ENCODE results near the gene EMCN.
"Not testable (repeated sequence)": the region's sequence is repeated elsewhere in the genome, so short reads cannot be mapped to it uniquely, and the experiment has no call there.

EMCN gene

DNA sequence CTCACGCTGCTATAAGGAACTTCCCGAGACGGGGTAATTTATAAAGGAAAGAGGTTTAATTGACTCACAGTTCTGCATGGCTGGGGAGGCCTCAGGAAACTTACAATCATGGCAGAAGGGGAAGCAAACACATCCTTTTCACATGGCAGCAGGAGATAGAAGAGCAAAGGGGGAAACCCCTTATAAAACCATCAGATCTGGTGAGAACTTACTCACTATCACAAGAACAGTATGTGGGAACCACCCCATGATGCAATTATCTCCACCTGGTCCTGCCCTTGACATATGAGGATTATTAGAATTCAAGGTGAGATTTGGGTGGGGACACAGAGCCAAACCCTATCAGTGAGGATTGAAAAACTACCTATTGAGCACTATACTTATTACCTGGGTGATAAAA is 165.5 kb downstream of the EMCN start:
- not testable (repeated sequence) for H3K23ac ChIP-seq (ENCODE audit: low read length); H3K9ac ChIP-seq (ENCODE audit: low read length); H2AFZ ChIP-seq (ENCODE audit: insufficient read depth, low read length, poor library complexity); DNase-seq; H2BK120ac ChIP-seq (ENCODE audit: insufficient read depth, low read length, poor library complexity); H3K4me3 ChIP-seq (ENCODE audit: low read depth, low read length); H3K9me3 ChIP-seq (ENCODE audit: insufficient read depth, low read depth, low read length); H2BK12ac ChIP-seq (ENCODE audit: low read length); H4K12ac ChIP-seq (ENCODE audit: low read depth, low read length); H3K36me3 ChIP-seq (ENCODE audit: control insufficient read depth in 1 of 2, insufficient read depth in 2 of 2, low read length in 2 of 2); H3K14ac ChIP-seq (ENCODE audit: low read length); H3K27me3 ChIP-seq (ENCODE audit: insufficient read depth, low read length); H3K4me2 ChIP-seq (ENCODE audit: low read length); H4K91ac ChIP-seq (ENCODE audit: low read depth, low read length); H3K79me2 ChIP-seq (ENCODE audit: control insufficient read depth, insufficient read depth, low read length, poor library complexity); H3K18ac ChIP-seq (ENCODE audit: low read length); H3K4me1 ChIP-seq (ENCODE audit: control insufficient read depth in 1 of 2, insufficient read depth in 2 of 2, low read length in 2 of 2); H2AK5ac ChIP-seq (ENCODE audit: low read length); H2BK5ac ChIP-seq (ENCODE audit: low read depth, low read length, poor library complexity); H3K4ac ChIP-seq (ENCODE audit: low read depth, low read length); H3K79me1 ChIP-seq (ENCODE audit: low read length); H3K27ac ChIP-seq (ENCODE audit: low read depth, low read length); H4K8ac ChIP-seq (ENCODE audit: low read depth, low read length)
- WGBS (ENCODE audit: extremely low coverage, insufficient coverage, insufficient read length) = no CpG with 5 or more reads among the region's 3 CpGs

DNA sequence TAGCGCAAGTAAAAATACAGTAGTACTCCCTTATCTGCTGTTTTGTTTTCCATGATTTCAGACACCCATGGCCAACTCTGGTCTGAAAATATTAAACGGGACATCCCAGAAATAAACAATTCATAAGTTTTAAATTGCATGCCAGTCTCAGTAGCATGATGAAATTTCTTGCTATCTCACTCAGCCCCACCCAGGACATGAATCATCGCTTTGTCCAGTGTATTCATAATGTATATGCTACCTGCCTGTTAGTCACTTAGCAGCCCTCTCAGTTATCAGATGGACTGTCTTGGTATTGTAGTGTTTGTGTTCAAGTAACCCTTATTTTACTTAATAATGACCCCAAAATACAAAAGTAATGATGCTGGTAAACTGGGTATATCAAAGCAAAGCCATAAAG is 169.3 kb downstream of the EMCN start:
- H3K23ac ChIP-seq (ENCODE audit: low read length) = no peak overlapping the region
- no peak overlapping the region for H3K27ac ChIP-seq (ENCODE audit: low read depth, low read length)
- WGBS (ENCODE audit: extremely low coverage, insufficient coverage, insufficient read length) = no CpG with 5 or more reads among the region's 3 CpGs
- H2BK120ac ChIP-seq (ENCODE audit: insufficient read depth, low read length, poor library complexity) = no peak overlapping the region
- H2AFZ ChIP-seq (ENCODE audit: insufficient read depth, low read length, poor library complexity) = no peak overlapping the region
- H2BK12ac ChIP-seq (ENCODE audit: low read length) = no peak overlapping the region
- H3K9ac ChIP-seq (ENCODE audit: low read length) = no peak overlapping the region
- no peaks in the 10 kb centered on the region for H3K9me3 ChIP-seq (ENCODE audit: insufficient read depth, low read depth, low read length)
- no peak overlapping the region for H3K18ac ChIP-seq (ENCODE audit: low read length)
- peak; percentile 71 to 81 for DNase-seq
- H3K4ac ChIP-seq (ENCODE audit: low read depth, low read length) = no peak overlapping the region
- no peaks in the 10 kb centered on the region for H3K79me2 ChIP-seq (ENCODE audit: control insufficient read depth, insufficient read depth, low read length, poor library complexity)
- H3K36me3 ChIP-seq (ENCODE audit: control insufficient read depth in 1 of 2, insufficient read depth in 2 of 2, low read length in 2 of 2) = no peaks in the 10 kb centered on the region
- no peak overlapping the region for H3K14ac ChIP-seq (ENCODE audit: low read length)
- no peak overlapping the region for H4K12ac ChIP-seq (ENCODE audit: low read depth, low read length)
- H3K27me3 ChIP-seq (ENCODE audit: insufficient read depth, low read length) = no peaks in the 10 kb centered on the region
- no peak overlapping the region for H3K4me3 ChIP-seq (ENCODE audit: low read depth, low read length)
- H3K79me1 ChIP-seq (ENCODE audit: low read length) = no peaks in the 10 kb centered on the region
- H3K4me1 ChIP-seq (ENCODE audit: control insufficient read depth in 1 of 2, insufficient read depth in 2 of 2, low read length in 2 of 2) = no peaks in the 10 kb centered on the region
- no peak overlapping the region for H4K8ac ChIP-seq (ENCODE audit: low read depth, low read length)
- no peak overlapping the region for H3K4me2 ChIP-seq (ENCODE audit: low read length)
- H2BK5ac ChIP-seq (ENCODE audit: low read depth, low read length, poor library complexity) = no peak overlapping the region
- no peak overlapping the region for H4K91ac ChIP-seq (ENCODE audit: low read depth, low read length)
- no peak overlapping the region for H2AK5ac ChIP-seq (ENCODE audit: low read length)

DNA sequence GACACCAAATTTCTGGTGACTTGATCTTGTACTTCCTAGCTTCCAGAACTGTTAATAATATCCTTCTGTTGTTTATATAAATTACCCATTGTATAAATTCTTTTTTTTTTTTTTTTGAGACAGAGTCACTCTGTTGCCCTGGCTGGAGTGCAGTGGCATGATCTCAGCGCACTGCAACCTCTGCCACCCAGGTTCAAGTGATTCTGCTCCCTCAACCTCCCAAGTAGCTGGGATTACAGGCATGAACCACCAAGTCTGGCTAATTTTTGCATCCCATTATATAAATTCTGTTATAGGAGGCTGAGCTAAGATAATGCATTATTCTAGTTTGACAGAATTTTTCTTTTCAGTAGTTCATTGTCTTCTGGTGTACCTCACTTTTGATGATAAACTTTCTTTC is 170.6 kb downstream of the EMCN start:
- WGBS (ENCODE audit: extremely low coverage, insufficient coverage, insufficient read length) = no CpG with 5 or more reads among the region's 1 CpG
- Histone ChIP-seq H3K27me3 (ENCODE audit: insufficient read depth, low read length) (no peaks in the 10 kb centered on the region), H2BK120ac (ENCODE audit: insufficient read depth, low read length, poor library complexity) (no peak overlapping the region), H3K9me3 (ENCODE audit: insufficient read depth, low read depth, low read length) (no peaks in the 10 kb centered on the region), H4K12ac (ENCODE audit: low read depth, low read length) (no peak overlapping the region), H3K79me2 (ENCODE audit: control insufficient read depth, insufficient read depth, low read length, poor library complexity) (no peaks in the 10 kb centered on the region), H2BK12ac (ENCODE audit: low read length) (no peak overlapping the region), H3K9ac (ENCODE audit: low read length) (no peak overlapping the region), H2AFZ (ENCODE audit: insufficient read depth, low read length, poor library complexity) (no peak overlapping the region), H3K27ac (ENCODE audit: low read depth, low read length) (no peak overlapping the region), H2BK5ac (ENCODE audit: low read depth, low read length, poor library complexity) (no peak overlapping the region), H4K8ac (ENCODE audit: low read depth, low read length) (no peak overlapping the region), H3K23ac (ENCODE audit: low read length) (no peak overlapping the region), H3K4me1 (ENCODE audit: control insufficient read depth in 1 of 2, insufficient read depth in 2 of 2, low read length in 2 of 2) (no peaks in the 10 kb centered on the region), H3K18ac (ENCODE audit: low read length) (no peak overlapping the region), H2AK5ac (ENCODE audit: low read length) (no peak overlapping the region), H4K91ac (ENCODE audit: low read depth, low read length) (no peak overlapping the region), H3K4me2 (ENCODE audit: low read length) (no peak overlapping the region), H3K14ac (ENCODE audit: low read length) (no peak overlapping the region), H3K79me1 (ENCODE audit: low read length) (no peaks in the 10 kb centered on the region), H3K36me3 (ENCODE audit: control insufficient read depth in 1 of 2, insufficient read depth in 2 of 2, low read length in 2 of 2) (no peaks in the 10 kb centered on the region), H3K4me3 (ENCODE audit: low read depth, low read length) (no peak overlapping the region), H3K4ac (ENCODE audit: low read depth, low read length) (no peak overlapping the region)
- DNase-seq = no peak

DNA sequence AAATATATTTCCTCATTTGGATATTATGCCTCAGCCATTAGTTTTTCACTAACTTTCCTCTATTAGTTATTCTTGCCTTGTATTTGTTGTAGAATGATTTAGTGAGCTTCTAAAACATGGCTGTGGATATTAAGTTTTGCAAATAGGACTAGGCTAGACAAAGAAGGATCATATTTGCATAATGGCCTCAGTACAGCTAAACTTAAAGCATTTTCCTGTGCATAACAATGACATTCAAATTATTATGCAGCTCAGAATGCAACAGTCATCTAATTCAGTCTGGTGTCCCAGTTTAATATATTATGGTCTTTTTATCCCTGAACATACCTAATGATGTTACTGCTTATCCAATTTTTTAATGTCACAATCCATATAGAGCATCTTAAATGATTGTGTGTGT is 172.2 kb downstream of the EMCN start:
- H4K8ac ChIP-seq (ENCODE audit: low read depth, low read length) = no peak overlapping the region
- H3K79me2 ChIP-seq (ENCODE audit: control insufficient read depth, insufficient read depth, low read length, poor library complexity) = no peaks in the 10 kb centered on the region
- H4K12ac ChIP-seq (ENCODE audit: low read depth, low read length) = no peak overlapping the region
- no peak overlapping the region for H2BK5ac ChIP-seq (ENCODE audit: low read depth, low read length, poor library complexity)
- no peak overlapping the region for H3K4me2 ChIP-seq (ENCODE audit: low read length)
- H4K91ac ChIP-seq (ENCODE audit: low read depth, low read length) = no peak overlapping the region
- H2BK120ac ChIP-seq (ENCODE audit: insufficient read depth, low read length, poor library complexity) = no peak overlapping the region
- H3K18ac ChIP-seq (ENCODE audit: low read length) = no peak overlapping the region
- H3K23ac ChIP-seq (ENCODE audit: low read length) = no peak overlapping the region
- no peak overlapping the region for H3K4me3 ChIP-seq (ENCODE audit: low read depth, low read length)
- H3K9ac ChIP-seq (ENCODE audit: low read length) = no peak overlapping the region
- no peaks in the 10 kb centered on the region for H3K79me1 ChIP-seq (ENCODE audit: low read length)
- H3K27ac ChIP-seq (ENCODE audit: low read depth, low read length) = no peak overlapping the region
- no peak overlapping the region for H2AK5ac ChIP-seq (ENCODE audit: low read length)
- no peak overlapping the region for H2AFZ ChIP-seq (ENCODE audit: insufficient read depth, low read length, poor library complexity)
- H3K9me3 ChIP-seq (ENCODE audit: insufficient read depth, low read depth, low read length) = no peaks in the 10 kb centered on the region
- no peak overlapping the region for H3K4ac ChIP-seq (ENCODE audit: low read depth, low read length)
- H3K27me3 ChIP-seq (ENCODE audit: insufficient read depth, low read length) = no peaks in the 10 kb centered on the region
- H3K36me3 ChIP-seq (ENCODE audit: control insufficient read depth in 1 of 2, insufficient read depth in 2 of 2, low read length in 2 of 2) = no peaks in the 10 kb centered on the region
- H3K14ac ChIP-seq (ENCODE audit: low read length) = no peak overlapping the region
- no peaks in the 10 kb centered on the region for H3K4me1 ChIP-seq (ENCODE audit: control insufficient read depth in 1 of 2, insufficient read depth in 2 of 2, low read length in 2 of 2)
- no peak overlapping the region for H2BK12ac ChIP-seq (ENCODE audit: low read length)
- DNase-seq = no peak

All from trophoblast cell (in vitro differentiated cells and primary cell).